AG09319 (cell line): ENCODE data around the gene OSBPL8.

Source experiments
- DNase-seq: peaks from one replicate; pipeline ENCODE4 v3.0.0-alpha.2; 2010; ENCODE audit warnings: low read depth; ENCODE audit errors: extremely low read depth
- CTCF ChIP-seq: IDR thresholded peaks from 2 replicates; pipeline ENCODE4 v1.5.1; 2011; ENCODE audit warnings: low read depth, mild to moderate bottlenecking, inconsistent platforms, low read length, moderate library complexity

Gene OSBPL8

GRCh38 chr12:76445462-76445861, 114.1 kb downstream of the OSBPL8 start:
- no peak for TF ChIP-seq CTCF
- no peak for DNase-seq

GRCh38 chr12:76444408-76444984, 115.1 kb downstream of the OSBPL8 start:
- DNase-seq: no peak
- no peak for TF ChIP-seq CTCF

DNA sequence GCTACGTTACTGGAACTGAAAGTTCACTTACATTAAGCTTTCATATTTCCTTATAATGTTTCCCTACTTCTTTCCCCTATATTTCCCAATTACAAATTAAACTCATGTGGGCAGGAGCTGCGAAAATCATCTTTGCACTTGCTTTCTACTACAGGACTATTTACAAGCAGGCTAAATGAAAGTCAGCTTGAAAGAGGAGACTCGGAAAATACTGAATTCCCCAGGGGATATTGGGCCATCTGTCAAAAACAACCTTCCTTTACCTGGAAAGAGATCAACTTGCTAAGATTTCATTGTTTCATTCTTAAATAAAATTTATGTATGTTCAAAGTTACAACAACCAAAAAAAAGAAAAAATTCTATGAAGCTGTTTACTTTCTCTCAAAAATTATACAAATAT, 118.6 kb downstream of the OSBPL8 start:
- no peak for TF ChIP-seq CTCF

DNA sequence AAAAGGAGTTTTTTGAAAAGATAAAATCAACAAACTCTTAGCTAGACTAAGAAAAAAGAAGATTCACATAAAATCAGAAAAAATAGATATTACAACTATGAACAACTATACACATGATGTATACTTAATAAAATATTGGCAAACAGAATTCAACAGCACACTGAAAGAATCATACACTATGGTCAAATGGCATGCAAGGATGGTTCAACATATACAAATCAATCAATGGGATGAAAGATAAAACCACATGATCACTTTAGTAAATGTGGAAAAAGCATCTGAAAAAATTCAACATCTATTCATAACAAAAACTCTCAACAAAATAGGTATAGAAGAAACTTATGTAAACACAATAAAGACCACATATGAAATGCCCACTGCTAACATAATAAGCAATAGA, 126.8 kb downstream of the OSBPL8 start:
- no peak for DNase-seq
- TF ChIP-seq CTCF: no peak

More for the DNA sequence above, 118.6 kb downstream of the OSBPL8 start:
- DNase-seq: no peak

- no peak for DNase-seq
- TF ChIP-seq CTCF: no peak
Measured at GRCh38 chr12:76428117-76428516, 131.5 kb downstream of the OSBPL8 start.

DNA sequence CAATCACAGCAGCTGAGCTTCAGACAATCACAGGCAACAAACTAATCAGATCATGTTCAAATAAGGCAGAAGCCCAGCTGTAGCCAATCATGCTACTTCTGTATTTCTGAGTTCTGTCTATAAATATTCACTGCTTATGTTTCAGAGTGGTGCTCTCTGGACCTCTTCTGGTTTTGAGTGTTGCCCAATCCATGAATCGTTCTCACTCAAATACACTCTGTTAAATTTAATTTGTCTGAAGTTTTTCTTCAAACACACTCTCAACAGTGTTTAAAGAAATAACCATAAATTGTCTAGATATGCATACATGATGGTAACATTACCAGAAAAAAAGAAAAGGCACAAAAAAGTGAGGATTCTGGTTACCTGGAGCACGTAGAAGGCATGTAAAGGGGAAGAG, 133.4 kb downstream of the OSBPL8 start:
- DNase-seq: no peak
- no peak for TF ChIP-seq CTCF

DNA sequence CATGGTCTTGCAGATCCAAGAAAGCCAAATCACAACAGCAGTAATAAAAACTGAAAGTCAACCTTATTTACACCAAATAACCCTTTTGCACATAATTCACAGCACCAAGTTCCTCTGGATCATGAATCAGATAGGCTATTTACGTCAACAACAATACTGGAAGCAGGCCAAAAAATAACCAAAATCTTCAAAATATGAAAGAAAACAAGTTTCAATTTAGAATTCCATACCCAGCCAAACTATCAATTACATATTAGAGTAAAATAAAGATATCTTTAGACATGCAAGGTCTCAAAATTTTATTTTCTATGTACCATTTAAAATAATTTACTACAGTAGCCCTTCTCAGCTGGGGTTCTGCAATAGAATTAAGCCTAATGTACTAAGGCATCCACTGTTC, 134.6 kb downstream of the OSBPL8 start:
- no peak for TF ChIP-seq CTCF

More for the DNA sequence above, 134.6 kb downstream of the OSBPL8 start:
- no peak for DNase-seq
